Neutrophil (primary cell): ENCODE measurements around the gene CLMP.

ENCODE experiments used
- H3K27ac ChIP-seq: fragments of 200-600 bp; sonication (generic); 2 replicates; pipeline ENCODE4 v1.5.1; 2016; ENCODE audit warnings: mild to moderate bottlenecking, moderate library complexity
- H3K27me3 ChIP-seq: fragments of 200-600 bp; sonication (generic); 2 replicates; pipeline ENCODE4 v1.6.0; 2016; ENCODE audit warnings: mild to moderate bottlenecking
- H3K36me3 ChIP-seq: fragments of 200-600 bp; sonication (generic); 2 replicates; pipeline ENCODE4 v1.5.1; 2017
- H3K4me1 ChIP-seq, 2 experiments: fragments of 200-600 bp in 1 of 2; sonication (generic) in 1 of 2; 1 replicate in 1 of 2; 2 replicates in 1 of 2; pipeline versions ENCODE4 v1.5.1 to v1.6.1; 2013 to 2016; ENCODE audit warnings: low read depth in 1 of 2, low read length in 1 of 2, mild to moderate bottlenecking in 1 of 2, moderate library complexity in 1 of 2; ENCODE audit not compliant: control insufficient read depth in 1 of 2, insufficient read depth in 1 of 2
- H3K4me3 ChIP-seq, 2 experiments: fragments of 200-600 bp in 1 of 2; sonication (generic) in 1 of 2; 1 replicate in 1 of 2; 2 replicates in 1 of 2; pipeline ENCODE4 v1.5.1; 2013 to 2016; ENCODE audit warnings: low read depth in 1 of 2, low read length in 1 of 2, mild to moderate bottlenecking in 1 of 2, moderate library complexity in 1 of 2
- H3K9me3 ChIP-seq: fragments of 200-600 bp; sonication (generic); 2 replicates; pipeline ENCODE4 v1.5.1; 2016
- CTCF ChIP-seq: fragments of 200-600 bp; sonication (generic); IDR thresholded peaks from 2 replicates; pipeline ENCODE4 v1.5.1; 2016; ENCODE audit warnings: antibody characterized with exemption

Gene CLMP

DNA sequence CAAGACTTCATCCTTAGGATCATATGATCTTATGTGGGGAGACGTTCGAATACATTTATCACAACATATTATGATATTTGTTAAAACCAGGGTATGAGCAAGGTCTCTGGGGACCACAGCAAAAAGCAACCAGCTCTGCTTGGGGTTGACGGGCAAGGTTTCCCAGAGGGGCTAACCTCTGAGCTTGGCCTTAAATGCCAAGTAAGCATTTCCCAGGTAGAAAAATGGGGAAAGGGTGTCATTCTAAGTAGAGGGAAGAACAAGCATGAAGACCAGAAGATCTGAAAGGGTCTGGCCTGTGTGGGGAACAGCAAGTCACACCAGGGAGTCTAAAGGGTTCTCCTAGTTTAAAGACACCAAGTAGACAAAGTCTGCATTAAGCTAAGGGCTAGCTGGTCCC, 24.1 kb downstream of the CLMP start:
- no peaks in the 10 kb centered on the region for H3K4me1 ChIP-seq
- no peak overlapping the region for H3K27ac ChIP-seq
- no peaks in the 10 kb centered on the region for H3K9me3 ChIP-seq
- TF ChIP-seq CTCF: no peak
- no peaks in the 10 kb centered on the region for H3K36me3 ChIP-seq
- peaks cover 8% of the 10 kb centered on the region for H3K27me3 ChIP-seq
- H3K4me3 ChIP-seq: no peak overlapping the region

GRCh38 chr11:123169821-123170220, 25.2 kb downstream of the CLMP start:
- Histone ChIP-seq H3K27me3 (peaks cover 8% of the 10 kb centered on the region), H3K36me3 (no peaks in the 10 kb centered on the region), H3K4me3 (no peak overlapping the region), H3K9me3 (no peaks in the 10 kb centered on the region), H3K27ac (no peak overlapping the region), H3K4me1 (no peaks in the 10 kb centered on the region)
- TF ChIP-seq CTCF: no peak

DNA sequence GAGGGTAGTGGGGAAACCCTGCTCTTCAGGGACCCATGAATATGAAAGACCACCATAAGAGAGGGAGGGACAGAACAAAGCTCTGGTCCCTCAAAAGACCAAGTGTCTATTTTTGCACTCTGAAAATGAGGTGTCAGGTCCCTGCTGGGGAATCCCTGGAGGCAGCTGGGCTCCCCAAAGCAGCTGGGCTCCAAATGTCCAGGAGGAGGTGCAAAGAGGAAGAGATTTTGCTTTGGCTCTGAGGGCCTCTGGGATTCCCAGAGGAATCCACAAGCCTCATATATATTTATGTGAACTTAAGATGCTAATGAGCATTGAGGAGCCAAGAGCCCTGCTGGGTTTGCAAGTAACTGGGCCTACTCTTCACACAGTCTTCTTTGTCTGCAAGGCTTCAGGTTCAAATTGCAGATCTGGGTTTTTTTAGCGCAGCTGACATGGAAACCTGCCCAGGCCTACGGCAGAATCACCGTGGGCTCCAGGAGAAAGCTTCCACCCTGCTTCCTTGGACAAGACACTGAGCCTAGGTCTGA, 26.0 kb downstream of the CLMP start:
- H3K9me3 ChIP-seq: no peaks in the 10 kb centered on the region
- no peak overlapping the region for H3K27ac ChIP-seq
- no peaks in the 10 kb centered on the region for H3K4me1 ChIP-seq
- no peak for TF ChIP-seq CTCF
- H3K27me3 ChIP-seq: peaks cover 8% of the 10 kb centered on the region
- H3K36me3 ChIP-seq: no peaks in the 10 kb centered on the region
- H3K4me3 ChIP-seq: no peak overlapping the region

DNA sequence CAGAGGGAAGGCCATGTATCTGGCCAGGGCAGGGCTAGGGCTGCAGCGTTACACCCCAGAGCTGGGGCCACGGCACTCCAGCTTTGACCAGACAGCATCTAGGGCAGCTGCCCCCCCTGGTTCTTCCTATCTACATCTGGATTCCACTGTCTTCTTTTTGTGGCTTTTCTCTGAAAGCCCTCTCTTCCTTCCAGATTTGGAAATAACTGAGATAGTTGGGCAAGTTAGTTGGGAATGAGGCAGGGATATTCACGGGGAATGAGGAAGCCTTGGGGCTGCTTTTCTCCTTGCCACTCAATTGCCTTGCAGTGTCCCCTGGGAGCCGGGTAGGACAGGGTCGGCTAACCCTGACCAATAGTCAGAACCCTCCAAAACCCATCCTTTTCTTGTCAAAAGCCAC, 26.8 kb downstream of the CLMP start:
- no peak for TF ChIP-seq CTCF
- no peaks in the 10 kb centered on the region for H3K9me3 ChIP-seq
- no peaks in the 10 kb centered on the region for H3K36me3 ChIP-seq
- H3K27me3 ChIP-seq: peaks cover 8% of the 10 kb centered on the region
- no peaks in the 10 kb centered on the region for H3K4me1 ChIP-seq
- no peak overlapping the region for H3K4me3 ChIP-seq
- no peak overlapping the region for H3K27ac ChIP-seq

GRCh38 chr11:123166071-123166559, 28.9 kb downstream of the CLMP start:
- H3K36me3 ChIP-seq: no peaks in the 10 kb centered on the region
- no peaks in the 10 kb centered on the region for H3K4me1 ChIP-seq
- TF ChIP-seq CTCF: no peak
- peaks cover 8% of the 10 kb centered on the region for H3K27me3 ChIP-seq
- no peaks in the 10 kb centered on the region for H3K9me3 ChIP-seq
- no peak overlapping the region for H3K27ac ChIP-seq
- no peak overlapping the region for H3K4me3 ChIP-seq
